ENCODE measurements around the gene TERB1. TPM values are rescaled to one million over a fixed set of nuclear protein-coding genes. Genes with fewer than 3 reads are reported as not detected.

The TERB1 gene
- total and polyA plus RNA-seq, 2 donors (not counting 3 experiments of a cell fraction or from before 2014, with no cell fraction given) = not detected

- POLR2A ChIA-PET = interaction anchor here (1.1 kb wide), 1 partner anchor 10 kb away, joined by 4 read pairs; no protein-coding TSS in a partner anchor
- BruUV-seq (replicated peaks) = no TSS peak
- no peak for TF ChIP-seq MYC (IDR thresholded peaks at IDR 0.05; ENCODE audit: low read depth, low read length)
- peaks cover 43% of the 10 kb centered on the region for H3K79me2 ChIP-seq (ENCODE audit: control insufficient read depth, insufficient read depth, low read length)
- peak overlapping the region; percentile 90 for H2AFZ ChIP-seq (ENCODE audit: low read depth, low read length)
- intact Hi-C loops (cut with micrococcal nuclease) (loop anchor here (1.0 to 5.0 kb wide), 3 partner anchors 11 to 80 kb away; partner anchors contain the start of gene NAE1), dilution Hi-C loops (cut with MboI; ENCODE audit: extremely low pct_ligation_motif_present, low sequenced_read_pairs) (no loop called here)
- peak overlapping the region; percentile 95 for H3K27ac ChIP-seq (ENCODE audit: insufficient read depth, low read depth, low read length)
- H4K20me1 ChIP-seq (replicated peaks; ENCODE audit: control insufficient read depth, extremely low read depth, insufficient read depth, low read length) = peaks cover 8% of the 10 kb centered on the region
- H3K9me3 ChIP-seq (replicated peaks; ENCODE audit: control insufficient read depth, insufficient read depth, low read length) = no peaks in the 10 kb centered on the region
- peak overlapping the region in 1 of 3 experiments; percentile 30 for H3K4me3 ChIP-seq (replicated peaks in 1 of 3; ENCODE audit: insufficient read depth in 1 of 3, low read depth in 1 of 3, low read length in 3 of 3)
- peaks cover 4 to 6% of the 10 kb centered on the region in 2 experiments for H3K27me3 ChIP-seq (ENCODE audit: control insufficient read depth in 2 of 2, insufficient read depth in 2 of 2, low read length in 2 of 2)
- H3K4me2 ChIP-seq (ENCODE audit: insufficient read depth, low read length) = peak overlapping the region; percentile 90
- peak overlapping the region; percentile 96 for H3K9ac ChIP-seq (replicated peaks; ENCODE audit: extremely low read depth, insufficient read depth, low read length)
- FAIRE-seq (no peak), DNase-seq (ENCODE audit: low read depth, low spot score) (no peak)
- peaks cover 20% of the 10 kb centered on the region for H3K4me1 ChIP-seq (ENCODE audit: control insufficient read depth, extremely low read depth, insufficient read depth, low read length)
- no peaks in the 10 kb centered on the region for H3K9me1 ChIP-seq (replicated peaks; ENCODE audit: control insufficient read depth, extremely low read depth, insufficient read depth, low read length)
- CTCF ChIA-PET = interaction anchor here (0.6 to 3.4 kb wide), 12 partner anchors 10 to 144 kb away, joined by 3 to 69 read pairs (median 5); partner anchors contain the start of genes NAE1 and TERB1
- peaks cover 3 to 11% of the 10 kb centered on the region in 2 experiments for H3K36me3 ChIP-seq (ENCODE audit: control insufficient read depth in 2 of 2, extremely low read depth in 1 of 2, insufficient read depth in 2 of 2, low read length in 2 of 2)
Observed at GRCh38 chr16:66751992-66752322, 49.4 kb downstream of the TERB1 start.

- POLR2A ChIA-PET = interaction anchor here (1.1 to 1.4 kb wide), 2 partner anchors 10 kb away, joined by 4 read pairs; no protein-coding TSS in a partner anchor
- Histone ChIP-seq H3K27ac (ENCODE audit: insufficient read depth, low read depth, low read length) (peak within 1 kb of the TSS; percentile 95), H2AFZ (ENCODE audit: low read depth, low read length) (peak within 1 kb of the TSS; percentile 90), H3K9ac (replicated peaks; ENCODE audit: extremely low read depth, insufficient read depth, low read length) (peak within 1 kb of the TSS; percentile 96), H3K4me1 (ENCODE audit: control insufficient read depth, extremely low read depth, insufficient read depth, low read length) (peaks cover 20% of the 10 kb centered on the region), H3K4me2 (ENCODE audit: insufficient read depth, low read length) (peak within 1 kb of the TSS; percentile 97), H3K4me3 (replicated peaks in 1 of 3; ENCODE audit: insufficient read depth in 1 of 3, low read depth in 1 of 3, low read length in 3 of 3) (peak within 1 kb of the TSS; percentile 87 to 95 (median 92)), H4K20me1 (replicated peaks; ENCODE audit: control insufficient read depth, extremely low read depth, insufficient read depth, low read length) (peaks cover 8% of the 10 kb centered on the region), H3K36me3 (ENCODE audit: control insufficient read depth in 2 of 2, extremely low read depth in 1 of 2, insufficient read depth in 2 of 2, low read length in 2 of 2) (peaks cover 7 to 15% of the 10 kb centered on the region in 2 experiments), H3K79me2 (ENCODE audit: control insufficient read depth, insufficient read depth, low read length) (peaks cover 48% of the 10 kb centered on the region), H3K9me1 (replicated peaks; ENCODE audit: control insufficient read depth, extremely low read depth, insufficient read depth, low read length) (no peaks in the 10 kb centered on the region), H3K27me3 (ENCODE audit: control insufficient read depth in 2 of 2, insufficient read depth in 2 of 2, low read length in 2 of 2) (peaks cover 3 to 4% of the 10 kb centered on the region in 2 experiments), H3K9me3 (replicated peaks; ENCODE audit: control insufficient read depth, insufficient read depth, low read length) (no peaks in the 10 kb centered on the region)
- dilution Hi-C loops (cut with MboI; ENCODE audit: extremely low pct_ligation_motif_present, low sequenced_read_pairs) (no loop called here), intact Hi-C loops (cut with micrococcal nuclease) (loop anchor here (1.0 to 5.0 kb wide), 3 partner anchors 10 to 81 kb away; partner anchors contain the start of gene NAE1)
- peak; percentile 59 for TF ChIP-seq POLR2A (IDR thresholded peaks at IDR 0.05; ENCODE audit: low read depth, low read length)
- no peak for TF ChIP-seq GATA2 (IDR thresholded peaks at IDR 0.05; ENCODE audit: insufficient read depth, insufficient read length, low read depth, low read length)
- no peak for TF ChIP-seq JUN (IDR thresholded peaks at IDR 0.05; ENCODE audit: borderline replicate concordance, insufficient read depth, insufficient read length, low read depth)
- TF ChIP-seq CTCF (IDR thresholded peaks at IDR 0.05; ENCODE audit: extremely low read depth in 1 of 2, insufficient read depth in 1 of 2, low read depth in 1 of 2, low read length in 2 of 2) = peak; percentile 76 to 86
- TF ChIP-seq MAX (IDR thresholded peaks at IDR 0.05; ENCODE audit: insufficient read depth, insufficient read length) = no peak
- TF ChIP-seq MYC (IDR thresholded peaks at IDR 0.05; ENCODE audit: low read depth, low read length) = no peak
- TF ChIP-seq POLR2AphosphoS5 (IDR thresholded peaks at IDR 0.05; ENCODE audit: insufficient read depth, low read depth, low read length) = peak; percentile 59
- no peak for TF ChIP-seq EZH2 (IDR thresholded peaks at IDR 0.05; ENCODE audit: borderline replicate concordance, low read depth, low read length, severe bottlenecking)
- CTCF ChIA-PET = interaction anchor here (0.6 to 3.4 kb wide), 18 partner anchors 10 to 143 kb away, joined by 3 to 69 read pairs (median 4); partner anchors contain the start of genes NAE1 and TERB1
- BruUV-seq (replicated peaks) = no TSS peak
- FAIRE-seq (peak; percentile 77), DNase-seq (ENCODE audit: low read depth, low spot score) (peak; percentile 60)
Observed at GRCh38 chr16:66751303-66751991, 49.9 kb downstream of the TERB1 start, which contains the start of gene DYNC1LI2. Gene DYNC1LI2 (minus strand): TSS chr16:66751609. CDS start chr16:66751591, 18 bp downstream.

Measured in endothelial cell of umbilical vein (primary cell).